ENCODE data around the gene DFFA. TPM values are rescaled to one million over a fixed set of nuclear protein-coding genes. Genes with fewer than 3 reads are reported as not detected.

The DFFA gene
- total RNA-seq, 1 donor from 2014 or later = 39.8 TPM

DNA sequence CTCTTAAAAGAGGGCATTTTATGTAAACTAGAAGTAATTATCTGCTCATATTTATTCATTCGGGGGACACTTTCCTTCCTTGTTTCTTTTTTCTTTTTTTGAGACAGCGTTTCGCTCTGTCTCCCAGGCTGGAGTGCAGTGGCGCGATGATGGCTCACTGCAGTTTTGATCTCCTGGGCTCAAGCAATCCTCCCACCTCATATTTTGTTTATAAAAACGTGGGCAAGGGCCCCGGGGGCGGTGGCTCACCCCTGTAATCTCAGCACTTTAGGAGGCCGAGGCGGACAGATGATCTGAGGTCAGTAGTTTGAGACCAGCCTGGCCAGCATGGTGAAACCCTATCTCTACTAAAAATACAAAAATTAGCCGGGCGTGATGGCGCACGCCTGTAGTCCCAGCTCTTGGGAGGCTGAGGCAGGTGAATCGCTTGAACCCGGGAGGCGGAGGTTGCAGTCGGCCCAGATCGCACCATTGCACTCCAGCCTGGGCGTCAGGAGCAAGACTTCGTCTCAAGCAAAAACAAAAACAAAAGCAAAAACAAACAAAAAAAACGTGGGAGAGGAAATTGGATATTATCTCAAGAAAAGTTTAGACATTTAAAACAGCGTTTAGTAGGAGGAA lies 926 bp upstream of the DFFA start:
- Mint-ChIP-seq H3K4me3 (ENCODE audit: unreplicated experiment) (peak overlapping the region; percentile 91), H3K27ac (ENCODE audit: unreplicated experiment) (peak overlapping the region; percentile 67)

DNA sequence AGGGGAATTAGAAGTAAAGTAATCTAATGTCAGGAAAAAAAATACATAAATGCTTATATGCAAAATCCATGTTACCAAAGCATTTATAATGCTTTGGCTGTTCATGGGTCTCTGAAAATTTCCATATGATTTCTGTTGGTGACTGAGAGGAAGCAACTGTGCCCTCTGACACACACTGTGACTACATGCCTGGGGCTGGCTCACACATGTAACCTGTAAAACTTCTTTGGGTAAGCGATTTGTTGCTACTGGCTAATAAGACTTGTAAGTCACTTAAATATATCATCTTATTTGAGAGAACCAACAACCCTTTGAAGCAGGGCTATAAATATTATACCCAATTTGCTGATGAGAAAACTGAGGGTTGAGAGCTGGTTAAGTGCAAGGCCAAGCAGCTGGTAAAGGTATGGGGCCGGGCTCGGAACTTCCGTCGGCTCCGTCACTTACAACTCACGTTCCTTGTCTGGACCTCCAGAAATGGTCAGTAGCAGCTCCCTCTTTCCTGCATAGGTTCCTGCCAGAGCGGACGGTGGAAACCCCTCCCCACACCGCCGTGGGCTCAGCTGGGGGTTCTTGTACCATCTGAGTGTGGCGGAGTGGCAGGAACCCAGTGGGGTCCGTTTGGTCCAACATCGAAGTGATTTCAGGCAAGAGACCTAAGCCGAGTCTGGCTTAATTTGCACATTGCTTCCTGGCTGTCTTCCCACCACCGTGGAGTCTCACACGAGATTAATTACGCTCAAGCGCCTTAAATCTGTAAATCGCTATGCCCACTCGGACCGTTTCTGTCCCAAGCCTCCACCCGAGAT lies 714 bp downstream of the DFFA start:
- H3K4me3 Mint-ChIP-seq (ENCODE audit: unreplicated experiment) = peak overlapping the region; percentile 91
- no peaks in the 10 kb centered on the region for H3K27me3 Mint-ChIP-seq (ENCODE audit: unreplicated experiment)
- TF ChIP-seq, protein P1, sequence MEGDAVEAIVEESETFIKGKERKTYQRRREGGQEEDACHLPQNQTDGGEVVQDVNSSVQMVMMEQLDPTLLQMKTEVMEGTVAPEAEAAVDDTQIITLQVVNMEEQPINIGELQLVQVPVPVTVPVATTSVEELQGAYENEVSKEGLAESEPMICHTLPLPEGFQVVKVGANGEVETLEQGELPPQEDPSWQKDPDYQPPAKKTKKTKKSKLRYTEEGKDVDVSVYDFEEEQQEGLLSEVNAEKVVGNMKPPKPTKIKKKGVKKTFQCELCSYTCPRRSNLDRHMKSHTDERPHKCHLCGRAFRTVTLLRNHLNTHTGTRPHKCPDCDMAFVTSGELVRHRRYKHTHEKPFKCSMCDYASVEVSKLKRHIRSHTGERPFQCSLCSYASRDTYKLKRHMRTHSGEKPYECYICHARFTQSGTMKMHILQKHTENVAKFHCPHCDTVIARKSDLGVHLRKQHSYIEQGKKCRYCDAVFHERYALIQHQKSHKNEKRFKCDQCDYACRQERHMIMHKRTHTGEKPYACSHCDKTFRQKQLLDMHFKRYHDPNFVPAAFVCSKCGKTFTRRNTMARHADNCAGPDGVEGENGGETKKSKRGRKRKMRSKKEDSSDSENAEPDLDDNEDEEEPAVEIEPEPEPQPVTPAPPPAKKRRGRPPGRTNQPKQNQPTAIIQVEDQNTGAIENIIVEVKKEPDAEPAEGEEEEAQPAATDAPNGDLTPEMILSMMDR (IDR thresholded peaks at IDR 0.05) = no peak
- H3K4me1 Mint-ChIP-seq (ENCODE audit: unreplicated experiment) = peaks cover 40% of the 10 kb centered on the region
- H3K36me3 Mint-ChIP-seq (ENCODE audit: unreplicated experiment) = peaks cover 13% of the 10 kb centered on the region
- H3K9me3 Mint-ChIP-seq (ENCODE audit: unreplicated experiment) = no peaks in the 10 kb centered on the region
- peak overlapping the region; percentile 93 for H3K27ac Mint-ChIP-seq (ENCODE audit: unreplicated experiment)
- no peak for DNase-seq (ENCODE audit: extremely low spot score, unreplicated experiment)

More for the DNA sequence above, 926 bp upstream of the DFFA start:
- TF ChIP-seq, protein P1 (IDR thresholded peaks at IDR 0.05) = no peak
- Mint-ChIP-seq H3K27me3 (ENCODE audit: unreplicated experiment) (no peaks in the 10 kb centered on the region), H3K36me3 (ENCODE audit: unreplicated experiment) (peaks cover 3% of the 10 kb centered on the region), H3K4me1 (ENCODE audit: unreplicated experiment) (peaks cover 42% of the 10 kb centered on the region), H3K9me3 (ENCODE audit: unreplicated experiment) (no peaks in the 10 kb centered on the region)
- no peak for DNase-seq (ENCODE audit: extremely low spot score, unreplicated experiment)

DNA sequence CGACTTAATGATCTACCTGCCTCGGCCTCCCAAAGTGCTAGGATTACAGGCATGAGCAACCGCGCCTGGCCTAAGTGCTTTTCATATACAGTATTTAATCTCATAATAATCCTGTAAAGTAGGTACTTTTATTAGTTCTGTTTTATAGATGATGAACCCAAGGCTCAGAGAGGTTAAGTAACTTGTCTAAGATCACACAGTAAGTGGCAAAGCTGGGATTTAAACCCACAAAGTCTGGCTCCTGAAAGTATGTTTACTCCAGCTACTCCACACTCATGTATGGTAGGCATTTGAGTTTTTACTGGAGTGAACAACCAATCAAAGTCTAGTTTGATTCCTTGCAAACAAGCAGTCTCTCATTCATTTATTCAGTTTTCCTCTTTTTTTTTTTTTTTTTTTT lies 2.3 kb downstream of the DFFA start:
- peaks cover 26% of the 10 kb centered on the region for H3K4me1 Mint-ChIP-seq (ENCODE audit: unreplicated experiment)
- TF ChIP-seq, protein P1 (IDR thresholded peaks at IDR 0.05) = no peak
- no peaks in the 10 kb centered on the region for H3K27me3 Mint-ChIP-seq (ENCODE audit: unreplicated experiment)
- no peak for DNase-seq (ENCODE audit: extremely low spot score, unreplicated experiment)
- no peak overlapping the region for H3K27ac Mint-ChIP-seq (ENCODE audit: unreplicated experiment)
- H3K36me3 Mint-ChIP-seq (ENCODE audit: unreplicated experiment) = peaks cover 13% of the 10 kb centered on the region
- no peaks in the 10 kb centered on the region for H3K9me3 Mint-ChIP-seq (ENCODE audit: unreplicated experiment)
- H3K4me3 Mint-ChIP-seq (ENCODE audit: unreplicated experiment) = no peak overlapping the region

DNA sequence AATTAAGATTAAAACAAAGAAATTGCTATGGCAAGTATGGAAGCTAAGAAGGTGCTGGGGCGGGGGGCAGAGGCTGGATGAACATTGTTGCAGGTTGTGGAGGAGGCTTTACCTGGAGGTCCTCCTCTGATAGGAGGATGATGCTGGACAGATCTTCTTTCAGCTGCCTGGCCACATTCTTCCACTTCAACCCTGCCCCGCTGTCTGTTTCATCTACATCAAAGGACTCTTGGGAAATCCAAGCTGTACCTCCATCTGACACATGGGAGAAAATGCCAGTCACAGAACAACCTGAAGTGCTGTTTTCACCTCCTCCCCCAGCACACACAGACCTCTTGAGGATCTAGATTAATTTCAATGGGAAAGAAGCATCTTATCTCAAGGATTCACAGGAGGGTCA lies 5.3 kb downstream of the DFFA start:
- Mint-ChIP-seq H3K9me3 (ENCODE audit: unreplicated experiment) (no peaks in the 10 kb centered on the region), H3K27ac (ENCODE audit: unreplicated experiment) (no peak overlapping the region), H3K27me3 (ENCODE audit: unreplicated experiment) (no peaks in the 10 kb centered on the region), H3K4me1 (ENCODE audit: unreplicated experiment) (peaks cover 9% of the 10 kb centered on the region), H3K4me3 (ENCODE audit: unreplicated experiment) (no peak overlapping the region), H3K36me3 (ENCODE audit: unreplicated experiment) (peaks cover 21% of the 10 kb centered on the region)
- no peak for DNase-seq (ENCODE audit: extremely low spot score, unreplicated experiment)
- TF ChIP-seq, protein P1 (IDR thresholded peaks at IDR 0.05) = no peak

DNA sequence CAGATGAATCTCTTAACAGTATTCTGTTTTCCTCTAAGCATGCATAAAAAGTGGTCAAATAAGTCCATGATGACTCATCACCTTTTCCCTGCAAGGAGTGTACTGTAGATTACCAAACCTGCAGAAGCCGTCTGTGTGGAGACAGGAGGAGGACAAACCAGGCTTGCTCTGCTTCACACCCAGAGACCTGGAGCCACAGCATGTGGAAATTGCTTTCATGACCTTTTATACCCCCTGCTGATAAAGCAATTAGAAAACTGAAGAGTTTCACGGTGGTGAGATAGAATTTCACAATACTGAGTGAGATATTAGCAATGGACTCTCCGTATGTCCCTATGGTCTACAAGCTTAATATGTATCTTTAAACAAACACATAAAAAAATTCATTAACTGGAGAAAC lies 13.1 kb downstream of the DFFA start:
- no peak for DNase-seq (ENCODE audit: extremely low spot score, unreplicated experiment)
- TF ChIP-seq, protein P1 (IDR thresholded peaks at IDR 0.05) = no peak
- Mint-ChIP-seq H3K4me1 (ENCODE audit: unreplicated experiment) (peaks cover 14% of the 10 kb centered on the region), H3K27me3 (ENCODE audit: unreplicated experiment) (no peaks in the 10 kb centered on the region), H3K36me3 (ENCODE audit: unreplicated experiment) (peaks cover 14% of the 10 kb centered on the region), H3K4me3 (ENCODE audit: unreplicated experiment) (no peak overlapping the region), H3K27ac (ENCODE audit: unreplicated experiment) (peak overlapping the region; percentile 65), H3K9me3 (ENCODE audit: unreplicated experiment) (no peaks in the 10 kb centered on the region)
